NCI-H2171 treated with DMSO at 0.1 percent for 48 hours (cell line): ENCODE measurements around the gene TTLL12.

Experiments used
- DNase-seq: peaks from one replicate; lab custom pipeline; 2025; lab: John Stamatoyannopoulos, UW

The TTLL12 gene

DNA sequence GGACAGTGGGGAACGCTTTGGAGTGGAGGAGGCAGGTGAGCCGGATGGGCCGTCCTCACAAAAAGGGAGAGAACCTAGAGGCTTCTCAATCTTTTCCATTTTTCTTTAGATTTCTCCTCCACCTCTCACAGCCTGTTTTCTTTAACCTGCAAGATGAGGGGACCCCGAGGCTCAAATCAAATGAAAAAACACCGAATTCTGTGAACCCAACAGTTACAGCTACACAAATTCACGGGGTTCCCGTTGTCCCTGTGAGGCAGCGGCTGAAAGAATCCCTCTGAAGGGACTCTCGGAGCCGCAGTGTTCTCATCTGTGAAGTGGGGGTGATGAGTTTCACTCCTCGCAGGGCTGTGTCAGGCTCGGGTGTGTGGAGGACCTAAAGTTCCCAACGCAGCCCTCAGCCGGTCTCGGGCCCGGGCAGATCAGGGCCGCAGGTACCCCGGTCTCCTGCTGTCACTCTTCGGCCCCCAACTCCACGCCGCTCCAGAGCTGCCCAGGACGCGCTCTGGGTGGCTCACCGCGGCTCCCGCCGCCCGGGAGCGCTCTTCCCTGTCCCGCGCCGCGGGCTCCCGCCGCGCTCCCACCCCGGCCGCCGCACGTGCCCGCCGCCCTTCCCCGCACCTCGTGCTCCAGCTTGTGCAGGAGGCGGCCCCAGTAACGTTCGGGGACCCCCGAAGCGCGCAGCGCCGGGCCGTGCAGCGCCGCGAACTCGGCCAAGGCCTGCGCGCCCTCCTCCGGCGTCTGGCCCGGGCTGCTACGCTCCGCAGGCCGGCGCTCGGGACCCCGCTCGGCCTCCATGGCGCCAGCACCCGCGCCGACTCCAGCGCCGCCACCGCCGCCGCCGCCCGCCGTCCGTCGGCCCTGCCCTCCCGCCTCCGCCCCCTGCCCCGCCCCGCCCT lies at the start of gene TTLL12:
TSS of gene TTLL12 (minus strand) at position 863 of the 899 bp plus-strand sequence. CDS start at position 798, 65 bp downstream.
- peak; percentile 59 for DNase-seq

GRCh38 chr22:43235445-43236409 lies 48.8 kb upstream of the TTLL12 start:
- DNase-seq: no peak

DNA sequence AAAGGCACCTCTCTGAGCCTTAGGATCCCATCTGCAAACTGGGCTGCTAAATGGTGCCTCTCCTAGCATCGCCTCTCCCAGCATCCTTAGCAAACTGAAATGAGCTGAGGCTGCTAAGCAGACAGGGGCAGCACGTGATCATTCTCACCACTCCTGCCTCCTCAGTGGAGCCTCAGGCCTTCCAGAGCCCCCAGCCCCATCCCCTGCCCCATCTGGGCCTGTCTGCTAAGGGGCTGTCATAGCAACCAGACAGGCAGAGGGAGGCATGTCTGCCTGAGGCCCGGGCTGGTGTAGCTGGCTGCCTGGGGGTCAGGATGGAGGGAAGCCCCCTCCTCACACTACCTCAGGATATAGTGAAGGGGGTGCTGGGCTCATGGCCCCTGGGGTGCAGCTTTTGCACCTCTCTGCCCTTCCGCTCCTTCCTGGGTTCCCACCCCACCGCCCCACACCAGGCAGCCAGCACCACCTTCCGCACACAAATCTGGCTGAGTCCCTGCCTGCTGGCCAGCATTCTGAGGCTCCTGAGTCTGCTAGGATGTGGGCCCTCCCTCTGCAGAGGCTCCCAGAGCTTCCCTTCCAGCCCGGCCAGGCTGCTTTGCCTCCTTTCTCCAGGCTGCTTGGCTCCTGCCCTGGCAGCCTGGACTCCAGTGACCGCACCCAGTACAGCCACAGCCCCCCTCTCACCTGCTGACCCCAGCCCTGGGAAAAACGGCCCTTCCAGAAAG lies 47.5 kb upstream of the TTLL12 start:
- no peak for DNase-seq

DNA sequence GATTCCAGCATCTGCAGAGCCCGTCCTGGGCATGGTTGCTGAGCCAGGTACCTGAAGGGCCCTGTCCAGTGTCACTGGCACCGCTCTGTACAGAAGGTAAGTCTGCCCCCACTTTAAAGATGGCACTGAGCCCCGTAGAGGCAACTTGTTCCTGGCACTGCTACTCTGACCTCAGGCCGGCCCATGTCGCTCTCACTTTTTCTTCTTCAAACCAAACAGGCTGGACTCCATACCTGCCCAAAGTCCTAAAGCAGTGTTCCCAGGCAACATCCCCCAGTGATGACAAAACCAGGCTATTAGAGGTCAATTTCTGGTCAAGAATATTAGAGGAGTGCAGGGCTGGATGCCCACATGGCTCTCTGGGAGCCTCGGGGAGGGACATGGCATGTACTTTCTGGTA lies 46.6 kb upstream of the TTLL12 start:
- DNase-seq: no peak

DNA sequence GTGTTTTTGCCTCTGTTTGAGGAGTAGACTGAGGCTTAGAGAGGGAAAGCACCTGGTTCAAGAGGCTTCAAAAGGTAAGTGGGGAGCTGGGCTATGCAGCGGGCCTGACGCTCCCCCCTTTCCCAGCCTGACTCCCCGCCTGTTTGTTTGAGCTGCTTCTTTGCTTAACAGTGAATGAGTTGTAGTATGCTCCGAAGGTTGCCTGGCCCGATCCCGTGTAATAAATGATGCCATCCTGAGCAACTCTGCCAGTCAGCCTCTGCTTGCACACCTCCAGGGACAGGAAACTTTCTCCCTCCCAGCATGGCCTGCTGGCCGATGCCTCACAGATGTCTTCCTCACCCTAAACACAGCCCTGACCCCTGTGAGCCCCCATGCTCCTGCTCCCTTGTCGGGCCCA lies 45.5 kb upstream of the TTLL12 start:
- DNase-seq: no peak

GRCh38 chr22:43231724-43232034 lies 44.7 kb upstream of the TTLL12 start:
- no peak for DNase-seq

GRCh38 chr22:43230971-43231723 lies 44.2 kb upstream of the TTLL12 start:
- peak; percentile 83 for DNase-seq

DNA sequence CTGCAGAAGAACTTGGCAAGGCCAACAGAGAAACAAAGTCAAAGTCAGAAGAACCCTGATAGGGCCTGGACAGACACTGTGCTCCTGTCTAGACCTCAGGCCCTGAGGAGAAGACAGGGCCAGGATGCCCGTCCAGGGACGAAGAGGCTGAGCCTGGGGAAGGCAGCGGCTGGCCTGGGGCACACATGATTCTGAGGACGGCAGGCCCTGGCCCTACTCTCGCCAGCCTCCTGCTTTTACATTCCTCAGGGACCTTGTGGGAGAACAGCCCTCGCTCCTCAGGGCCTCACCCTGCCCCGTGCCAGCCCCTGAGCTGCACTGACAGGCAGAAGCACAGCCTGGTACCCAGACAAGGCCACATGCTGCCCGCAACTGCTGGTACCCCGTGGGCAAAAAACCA lies 43.6 kb upstream of the TTLL12 start:
- no peak for DNase-seq

- no peak for DNase-seq
These were observed 41.9 kb upstream of the TTLL12 start for GRCh38 chr22:43228863-43229262.

DNA sequence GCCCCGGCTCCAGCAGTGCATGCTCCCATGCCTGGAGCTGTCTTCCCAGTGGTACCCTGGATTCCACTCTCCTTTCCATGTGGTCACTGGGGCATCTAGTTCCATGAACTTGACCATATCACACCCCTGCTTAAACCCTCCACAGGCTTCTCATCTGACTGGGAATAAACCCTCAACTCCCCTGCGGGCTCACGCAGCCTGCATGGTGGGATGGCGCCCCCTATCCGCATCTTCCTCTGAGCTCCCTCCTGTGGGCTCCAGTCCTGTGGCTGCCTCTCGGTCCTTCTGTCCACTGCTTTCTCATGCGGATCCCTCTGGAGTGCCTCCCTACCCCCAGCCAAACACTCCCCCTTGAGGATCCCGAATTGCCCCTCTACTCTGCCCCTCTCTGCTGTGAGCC lies 41.4 kb upstream of the TTLL12 start:
- DNase-seq: peak; percentile 10

DNA sequence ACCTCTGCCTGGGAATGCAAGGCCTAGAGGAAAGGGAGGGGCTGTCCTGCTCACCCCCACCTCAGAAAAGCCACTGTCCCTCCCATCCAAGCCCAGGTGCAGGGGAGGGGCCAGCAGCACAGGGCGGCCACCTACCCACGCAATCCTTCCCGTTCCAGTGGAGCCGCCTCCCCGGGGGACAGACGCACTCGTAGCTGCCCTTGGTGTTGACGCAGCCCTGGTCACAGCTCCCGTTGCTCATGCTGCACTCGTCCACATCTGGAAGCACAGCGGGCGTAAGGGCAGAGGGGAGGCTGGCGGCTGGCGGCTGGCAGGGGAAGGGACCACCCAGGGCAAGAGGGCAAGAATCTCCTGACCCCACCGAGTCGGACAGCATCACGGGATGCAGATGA lies 40.3 kb upstream of the TTLL12 start:
- DNase-seq: no peak

GRCh38 chr22:43226377-43227238 lies 39.7 kb upstream of the TTLL12 start:
- DNase-seq: no peak

DNA sequence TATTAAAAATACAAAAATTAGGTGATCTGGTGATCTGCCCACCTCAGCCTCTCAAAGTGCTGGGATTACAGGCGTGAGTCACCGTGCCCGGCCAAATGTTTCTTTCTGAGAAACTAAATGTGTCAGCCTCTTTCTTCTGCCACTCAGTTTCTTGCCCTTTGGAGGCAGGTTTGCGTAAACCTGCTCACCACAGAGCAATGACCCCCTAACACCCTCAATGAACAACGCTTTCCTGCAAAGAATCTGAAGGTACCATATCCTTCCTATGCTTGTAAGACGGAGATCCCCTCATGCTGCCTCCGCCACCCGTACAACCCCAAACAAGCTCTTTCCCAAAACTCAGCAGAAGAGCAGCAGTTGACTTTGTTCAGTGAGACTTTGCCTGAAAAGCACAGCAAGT lies 38.7 kb upstream of the TTLL12 start:
- no peak for DNase-seq

GRCh38 chr22:43222987-43223386 lies 36.1 kb upstream of the TTLL12 start:
- no peak for DNase-seq

DNA sequence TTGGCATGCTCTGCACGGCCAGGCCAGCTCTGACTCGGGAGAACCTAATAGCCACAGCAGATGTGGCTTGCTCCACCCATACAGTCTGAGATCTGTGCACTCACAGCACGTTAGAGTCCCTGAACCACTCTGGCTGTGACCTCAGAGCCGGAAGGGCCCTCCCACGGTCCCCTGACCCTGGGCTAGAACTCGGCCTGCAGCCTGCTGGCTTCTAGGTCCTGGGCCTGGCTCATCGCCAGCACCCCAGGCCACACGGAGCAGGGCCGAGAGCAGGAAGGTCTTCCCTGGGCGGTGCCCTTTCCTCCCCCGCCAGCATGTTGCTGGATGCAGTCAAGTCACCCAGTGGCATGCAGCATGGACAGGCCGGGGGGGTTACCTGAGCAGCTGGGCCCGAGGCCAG lies 35.3 kb upstream of the TTLL12 start:
- no peak for DNase-seq

DNA sequence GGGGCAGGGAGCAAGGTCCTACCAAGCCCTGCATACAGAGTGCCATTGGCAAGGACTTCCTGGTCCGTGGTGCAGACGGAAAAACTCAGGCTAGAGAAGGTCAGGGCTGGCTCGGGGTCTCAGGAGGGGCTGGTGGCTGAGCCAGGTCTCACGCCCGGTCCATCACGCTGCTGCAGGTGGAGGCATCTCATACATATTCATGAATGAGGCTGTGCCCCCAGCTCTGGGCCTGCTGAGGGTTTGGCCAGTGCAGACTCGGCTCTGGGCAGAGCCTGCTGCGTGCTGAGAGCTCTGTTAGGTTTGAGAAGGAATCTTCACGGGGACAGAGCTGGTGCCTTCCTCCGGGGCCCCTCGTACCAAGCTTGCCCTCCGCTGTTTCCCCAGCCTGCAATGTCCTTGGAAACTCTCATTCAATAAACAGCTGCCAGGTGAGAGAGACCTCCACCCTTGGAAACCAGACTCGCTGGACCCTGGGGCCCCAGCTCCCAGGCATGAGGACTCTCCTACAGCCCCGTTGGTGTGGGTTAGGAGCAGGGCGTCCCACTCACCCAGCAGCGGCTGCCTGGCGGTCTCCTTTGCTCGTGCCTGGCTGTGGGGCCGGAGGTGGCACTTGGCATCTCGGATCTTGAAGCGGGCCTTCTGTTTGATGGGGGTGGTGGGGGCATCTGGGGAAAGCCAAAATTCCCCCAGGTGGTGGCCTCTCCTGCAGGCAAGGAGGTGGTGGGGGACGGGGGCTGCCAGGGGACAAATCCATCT lies 33.9 kb upstream of the TTLL12 start:
- DNase-seq: no peak

DNA sequence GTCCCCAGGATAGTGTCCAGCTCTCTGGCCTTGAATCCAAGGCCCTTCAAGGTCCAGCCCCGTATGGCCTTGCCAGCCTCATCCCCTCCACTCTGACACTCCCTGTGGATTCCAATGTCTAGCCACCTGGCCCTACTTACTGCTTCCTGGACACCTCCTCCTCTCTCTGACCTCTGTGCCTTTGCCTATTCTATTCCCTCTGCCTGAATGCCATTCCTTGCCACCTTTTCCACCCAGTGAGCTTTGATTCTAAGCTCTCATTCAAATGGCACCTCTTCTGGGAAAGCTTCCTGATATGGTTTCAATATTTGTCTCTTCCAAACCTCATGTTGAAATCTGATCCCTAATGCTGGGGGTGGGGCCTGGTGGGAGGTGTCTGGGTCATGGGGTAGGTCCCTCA lies 31.9 kb upstream of the TTLL12 start:
- DNase-seq: no peak

- DNase-seq: no peak
These were observed 30.5 kb upstream of the TTLL12 start for GRCh38 chr22:43217285-43218030.

GRCh38 chr22:43216738-43217137 lies 29.8 kb upstream of the TTLL12 start:
- peak; percentile 98 for DNase-seq
